NCI-H2196 (cell line): ENCODE measurements around the gene ELAVL3.

Experiments
- DNase-seq: peaks from one replicate; lab custom pipeline; 2025; ENCODE audit not compliant: unreplicated experiment; lab: John Stamatoyannopoulos, UW

ELAVL3 gene

GRCh38 chr19:11480715-11481533, at the start of gene ELAVL3:
TSS of gene ELAVL3 (minus strand) at chr19:11481046. CDS start at chr19:11480608, 438 bp downstream.
- peak; percentile 71 for DNase-seq

GRCh38 chr19:11530432-11530831, 49.6 kb upstream of the ELAVL3 start:
- DNase-seq, result peak; percentile 98

GRCh38 chr19:11528551-11529341, 47.9 kb upstream of the ELAVL3 start, which contains the start of gene ECSIT:
TSS of gene ECSIT (minus strand) at chr19:11529134. CDS start at chr19:11519170, 9,964 bp downstream.
- peak; percentile 98 for DNase-seq

GRCh38 chr19:11519138-11519537, 38.3 kb upstream of the ELAVL3 start:
- no peak for DNase-seq

- DNase-seq, result no peak
Measured at GRCh38 chr19:11513946-11514345, 33.1 kb upstream of the ELAVL3 start.

- no peak for DNase-seq
Measured at GRCh38 chr19:11510444-11510843, 29.6 kb upstream of the ELAVL3 start.

- DNase-seq, result no peak
Measured at GRCh38 chr19:11507370-11508078, 26.7 kb upstream of the ELAVL3 start.

GRCh38 chr19:11506967-11507366, 26.1 kb upstream of the ELAVL3 start:
- DNase-seq, result no peak

- no peak for DNase-seq
Measured at GRCh38 chr19:11506101-11506555, 25.3 kb upstream of the ELAVL3 start.

- peak; percentile 97 for DNase-seq
Measured at GRCh38 chr19:11505504-11506100, 24.8 kb upstream of the ELAVL3 start, which contains the start of gene ZNF653. TSS of gene ZNF653 (minus strand) at chr19:11505839. CDS start at chr19:11505786, 53 bp downstream.

- peak; percentile 97 for DNase-seq
Measured at GRCh38 chr19:11505032-11505503, 24.2 kb upstream of the ELAVL3 start.

- DNase-seq, result no peak
Measured at GRCh38 chr19:11504502-11505031, 23.7 kb upstream of the ELAVL3 start.

- DNase-seq, result no peak
Measured at GRCh38 chr19:11499890-11500420, 19.1 kb upstream of the ELAVL3 start.

GRCh38 chr19:11499220-11499726, 18.4 kb upstream of the ELAVL3 start:
- DNase-seq, result no peak

- DNase-seq, result peak; percentile 65
Measured at GRCh38 chr19:11496391-11497163, 15.7 kb upstream of the ELAVL3 start.

GRCh38 chr19:11495885-11496284, 15.0 kb upstream of the ELAVL3 start:
- no peak for DNase-seq

GRCh38 chr19:11495481-11495880, 14.6 kb upstream of the ELAVL3 start:
- DNase-seq, result no peak

GRCh38 chr19:11494634-11495285, 13.9 kb upstream of the ELAVL3 start:
- DNase-seq, result no peak

GRCh38 chr19:11489378-11489777, 8.5 kb upstream of the ELAVL3 start:
- no peak for DNase-seq
